Muscle layer of colon (tissue), 2 donors: Measurements from ENCODE around the gene ZBP1.

ENCODE experiments used
- H3K27ac ChIP-seq: one replicate; pipeline ENCODE4 v1.7.0; 2013; ENCODE audit warnings: low read depth, mild to moderate bottlenecking, low read length, moderate library complexity
- H3K27me3 ChIP-seq, 2 donors: one replicate each; pipeline ENCODE4 v1.7.0; 2013; ENCODE audit warnings: low read length in 2 of 2, mild to moderate bottlenecking in 2 of 2; ENCODE audit not compliant: insufficient read depth in 2 of 2, control insufficient read depth in 1 of 2
- H3K36me3 ChIP-seq: one replicate; pipeline ENCODE4 v1.7.0; 2013; ENCODE audit warnings: mild to moderate bottlenecking, low read length; ENCODE audit not compliant: insufficient read depth
- H3K4me1 ChIP-seq: one replicate; pipeline ENCODE4 v1.7.0; 2013; ENCODE audit warnings: mild to moderate bottlenecking, low read length; ENCODE audit not compliant: insufficient read depth
- H3K4me3 ChIP-seq, 2 donors: one replicate each; pipeline ENCODE4 v1.7.0; 2013; ENCODE audit warnings: low read length in 2 of 2, low read depth in 1 of 2, mild to moderate bottlenecking in 1 of 2, moderate library complexity in 1 of 2
- H3K9ac ChIP-seq: one replicate; pipeline ENCODE4 v1.7.0; 2013; ENCODE audit warnings: low read length
- H3K9me3 ChIP-seq: one replicate; pipeline ENCODE4 v1.7.0; 2013; ENCODE audit warnings: mild to moderate bottlenecking, low read length
- donor health status: abdominal sarcoma.
- donor health status: Adenocarcinoma of cecum.

The ZBP1 gene

DNA sequence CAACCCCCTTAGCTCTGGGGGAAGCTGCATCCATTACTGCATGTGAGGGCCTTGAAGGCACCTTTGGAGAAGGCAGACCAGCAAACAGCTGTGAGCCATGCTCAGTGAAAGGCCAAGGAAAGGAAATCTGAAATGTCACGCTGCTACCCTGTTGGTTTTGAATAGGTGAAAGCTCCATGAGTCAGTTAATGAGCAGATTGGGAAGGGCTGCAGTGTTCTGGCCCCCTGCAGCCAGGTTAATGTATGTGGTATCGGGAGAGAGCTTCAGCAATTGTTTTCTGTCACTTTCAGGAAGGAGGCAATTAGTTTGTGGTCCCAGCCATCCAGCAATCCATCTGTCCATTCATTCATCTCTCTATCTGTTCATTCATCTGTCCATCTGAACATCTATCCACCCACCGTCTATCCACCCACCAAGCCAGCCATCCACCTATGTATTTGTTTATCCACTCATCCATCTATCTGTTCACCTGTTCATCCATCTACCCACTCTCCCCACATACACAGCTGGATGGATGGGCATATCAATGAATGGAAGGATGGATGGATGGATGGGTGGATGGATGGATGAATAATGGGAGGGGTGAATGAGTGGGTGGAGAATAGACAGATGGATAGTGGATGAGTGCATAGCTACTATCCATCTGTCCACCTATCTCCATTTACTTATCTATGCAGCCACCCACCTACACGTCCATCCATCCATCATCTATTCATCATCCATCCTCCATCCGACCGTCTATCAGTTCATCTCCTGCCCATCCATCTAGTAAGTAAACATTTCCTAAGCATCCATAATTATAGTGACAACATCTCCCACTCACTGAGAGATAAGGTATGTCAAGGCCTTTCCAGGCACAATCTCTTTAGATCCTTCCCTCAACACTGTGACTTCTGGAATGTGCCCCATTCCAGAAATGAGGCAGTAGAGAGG is 43.3 kb downstream of the ZBP1 start:
- no peaks in the 10 kb centered on the region for H3K27me3 ChIP-seq
- peaks cover 25% of the 10 kb centered on the region for H3K4me1 ChIP-seq
- H3K9ac ChIP-seq, result no peak overlapping the region
- no peaks in the 10 kb centered on the region for H3K36me3 ChIP-seq
- H3K9me3 ChIP-seq, result no peaks in the 10 kb centered on the region
- no peak overlapping the region for H3K4me3 ChIP-seq
- no peak overlapping the region for H3K27ac ChIP-seq

DNA sequence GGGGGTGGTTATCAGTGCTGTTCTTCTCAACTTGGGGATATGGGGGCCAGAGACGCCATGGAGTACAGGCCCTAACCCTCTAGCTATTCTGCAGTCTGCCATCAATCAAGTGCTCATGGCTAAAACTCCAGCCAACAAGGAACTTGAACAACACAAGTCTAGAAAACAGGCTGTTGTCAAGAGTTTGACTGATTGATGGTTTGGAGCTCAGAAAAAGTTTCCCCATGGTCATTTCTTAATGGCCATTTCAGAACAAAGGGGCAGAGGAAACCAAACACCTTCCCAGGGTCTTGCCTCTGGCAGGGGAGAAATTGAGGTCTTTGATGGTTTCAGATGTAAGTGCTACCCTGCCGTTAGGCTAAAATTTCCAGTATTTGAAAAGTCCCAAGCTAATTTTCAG is 44.2 kb downstream of the ZBP1 start:
- H3K36me3 ChIP-seq, result no peaks in the 10 kb centered on the region
- H3K9me3 ChIP-seq, result no peaks in the 10 kb centered on the region
- H3K9ac ChIP-seq, result no peak overlapping the region
- no peak overlapping the region for H3K27ac ChIP-seq
- H3K27me3 ChIP-seq, result no peaks in the 10 kb centered on the region
- peaks cover 17% of the 10 kb centered on the region for H3K4me1 ChIP-seq
- H3K4me3 ChIP-seq, result no peak overlapping the region

DNA sequence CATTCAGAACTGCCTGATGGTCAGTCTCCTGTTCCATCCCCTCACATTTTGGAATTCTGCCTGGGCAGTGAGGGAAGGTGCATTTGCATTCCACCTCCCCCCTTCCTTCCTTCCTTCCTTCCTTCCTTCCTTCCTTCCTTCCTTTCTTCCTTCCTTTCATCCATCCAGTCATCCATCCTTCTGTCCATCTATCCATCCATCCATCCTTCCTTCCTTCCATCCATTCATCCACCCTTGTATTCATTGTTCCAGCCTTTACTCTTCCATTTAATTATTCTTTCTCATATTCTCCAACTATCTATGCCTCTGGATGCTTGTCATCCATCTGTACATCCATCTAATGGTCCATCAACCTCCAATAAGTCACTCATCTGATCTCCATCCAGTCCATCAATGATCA is 45.3 kb downstream of the ZBP1 start:
- Histone ChIP-seq H3K27me3 (peaks cover 0 to 6% of the 10 kb centered on the region in 2 donors), H3K27ac (no peak overlapping the region), H3K36me3 (no peaks in the 10 kb centered on the region), H3K9ac (no peak overlapping the region), H3K4me3 (no peak overlapping the region), H3K4me1 (peaks cover 6% of the 10 kb centered on the region), H3K9me3 (no peaks in the 10 kb centered on the region)

DNA sequence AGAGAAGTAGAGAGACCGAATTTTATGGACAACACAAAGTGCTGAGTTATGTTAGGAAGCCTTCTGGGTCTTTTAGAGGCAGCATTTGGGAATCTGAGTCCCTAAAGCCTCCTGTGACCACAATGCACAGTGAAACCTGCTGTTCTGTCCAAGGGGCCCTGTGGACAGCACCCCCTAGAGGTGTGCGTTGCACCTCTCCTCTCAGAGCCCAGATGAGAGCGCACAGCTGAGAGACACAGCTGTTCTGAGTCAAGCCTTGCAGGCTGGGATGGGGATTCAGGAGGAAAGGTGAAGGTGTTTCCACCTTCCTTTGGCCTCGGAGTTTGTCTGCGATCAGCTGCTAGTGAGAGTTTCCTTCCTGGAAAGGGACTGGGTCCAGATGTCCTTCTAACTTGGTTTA is 46.3 kb downstream of the ZBP1 start:
- H3K9ac ChIP-seq, result no peak overlapping the region
- H3K36me3 ChIP-seq, result no peaks in the 10 kb centered on the region
- H3K27ac ChIP-seq, result no peak overlapping the region
- H3K4me1 ChIP-seq, result no peaks in the 10 kb centered on the region
- no peaks in the 10 kb centered on the region for H3K9me3 ChIP-seq
- H3K4me3 ChIP-seq, result no peak overlapping the region
- H3K27me3 ChIP-seq, result peaks cover 0 to 7% of the 10 kb centered on the region in 2 donors

DNA sequence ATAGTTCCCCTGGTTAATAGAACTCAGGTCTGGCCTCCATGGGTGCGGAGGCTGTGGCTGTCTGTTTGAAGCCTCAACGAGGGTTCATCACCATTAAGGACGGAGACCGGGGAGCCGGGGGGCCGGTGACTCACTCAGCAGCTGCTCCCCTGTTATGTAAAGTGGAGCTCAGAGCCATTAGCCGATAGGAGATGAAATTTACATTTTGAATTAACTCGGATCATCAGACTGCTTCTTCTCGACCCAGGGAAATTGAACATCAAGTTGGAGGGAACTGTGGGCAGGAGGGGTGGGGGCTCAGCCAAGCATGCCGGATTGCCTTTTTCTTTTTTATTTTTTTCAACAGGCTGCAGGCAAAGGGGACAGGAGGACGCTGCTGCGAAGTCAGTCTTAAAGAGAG is 47.0 kb downstream of the ZBP1 start:
- Histone ChIP-seq H3K4me1 (no peaks in the 10 kb centered on the region), H3K36me3 (no peaks in the 10 kb centered on the region), H3K4me3 (no peak overlapping the region), H3K9me3 (no peaks in the 10 kb centered on the region), H3K9ac (no peak overlapping the region), H3K27ac (no peak overlapping the region), H3K27me3 (peaks cover 0 to 7% of the 10 kb centered on the region in 2 donors)

DNA sequence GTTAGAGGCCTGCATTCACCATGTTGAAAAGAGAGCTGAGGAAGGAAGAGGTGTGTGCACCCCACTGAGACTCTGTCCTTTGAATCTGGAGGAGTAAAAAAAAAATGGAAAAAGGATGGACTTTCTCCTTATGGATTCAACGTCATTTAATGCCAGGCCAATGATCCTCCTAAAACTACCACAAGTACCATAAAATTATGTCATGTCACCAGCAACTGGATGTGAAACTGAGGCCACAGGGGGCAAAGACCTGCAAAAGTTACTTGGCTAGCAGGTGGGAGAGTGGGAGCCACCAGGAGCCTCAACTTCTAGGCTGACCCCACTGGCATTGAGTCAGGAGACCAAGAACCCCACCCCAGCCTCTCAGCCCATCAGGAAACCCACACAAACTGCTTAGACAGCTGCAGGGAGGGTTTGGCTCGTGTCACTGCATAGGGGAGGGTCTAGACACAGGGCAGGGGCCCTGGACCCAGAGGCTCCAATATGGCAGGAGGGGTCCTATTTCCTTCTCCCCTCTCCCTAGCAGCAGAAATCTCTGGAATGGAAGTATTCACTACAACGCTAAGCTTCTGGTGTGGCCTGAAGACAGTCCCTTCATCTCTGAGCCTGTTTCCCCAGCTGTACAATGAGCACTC is 48.3 kb downstream of the ZBP1 start:
- Histone ChIP-seq H3K9me3 (no peaks in the 10 kb centered on the region), H3K27ac (no peak overlapping the region), H3K4me3 (no peak overlapping the region), H3K36me3 (no peaks in the 10 kb centered on the region), H3K27me3 (peaks cover 4 to 7% of the 10 kb centered on the region in 2 donors), H3K4me1 (no peaks in the 10 kb centered on the region), H3K9ac (no peak overlapping the region)

DNA sequence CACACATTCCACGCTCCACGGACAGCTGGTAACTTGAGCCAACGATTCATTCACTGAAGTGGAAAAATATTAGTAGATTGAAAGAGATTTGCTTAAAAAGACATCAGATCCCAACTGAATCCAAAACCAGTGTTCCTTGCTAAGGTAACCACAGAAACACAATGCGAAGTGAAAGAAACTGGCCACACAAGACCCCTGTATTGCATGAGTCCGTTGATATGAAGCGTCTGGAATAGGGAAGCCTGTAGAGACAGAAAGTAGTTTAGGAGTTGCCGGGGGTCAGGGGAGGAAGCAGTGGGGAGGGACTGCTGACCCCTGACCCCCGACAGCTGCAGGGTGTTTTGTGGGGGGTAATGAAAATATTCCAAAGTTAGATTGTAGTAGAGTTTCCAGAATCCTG is 49.3 kb downstream of the ZBP1 start:
- H3K9me3 ChIP-seq, result no peaks in the 10 kb centered on the region
- H3K27ac ChIP-seq, result no peak overlapping the region
- peaks cover 4 to 7% of the 10 kb centered on the region in 2 donors for H3K27me3 ChIP-seq
- H3K36me3 ChIP-seq, result no peaks in the 10 kb centered on the region
- no peak overlapping the region for H3K4me3 ChIP-seq
- H3K4me1 ChIP-seq, result no peaks in the 10 kb centered on the region
- H3K9ac ChIP-seq, result no peak overlapping the region

DNA sequence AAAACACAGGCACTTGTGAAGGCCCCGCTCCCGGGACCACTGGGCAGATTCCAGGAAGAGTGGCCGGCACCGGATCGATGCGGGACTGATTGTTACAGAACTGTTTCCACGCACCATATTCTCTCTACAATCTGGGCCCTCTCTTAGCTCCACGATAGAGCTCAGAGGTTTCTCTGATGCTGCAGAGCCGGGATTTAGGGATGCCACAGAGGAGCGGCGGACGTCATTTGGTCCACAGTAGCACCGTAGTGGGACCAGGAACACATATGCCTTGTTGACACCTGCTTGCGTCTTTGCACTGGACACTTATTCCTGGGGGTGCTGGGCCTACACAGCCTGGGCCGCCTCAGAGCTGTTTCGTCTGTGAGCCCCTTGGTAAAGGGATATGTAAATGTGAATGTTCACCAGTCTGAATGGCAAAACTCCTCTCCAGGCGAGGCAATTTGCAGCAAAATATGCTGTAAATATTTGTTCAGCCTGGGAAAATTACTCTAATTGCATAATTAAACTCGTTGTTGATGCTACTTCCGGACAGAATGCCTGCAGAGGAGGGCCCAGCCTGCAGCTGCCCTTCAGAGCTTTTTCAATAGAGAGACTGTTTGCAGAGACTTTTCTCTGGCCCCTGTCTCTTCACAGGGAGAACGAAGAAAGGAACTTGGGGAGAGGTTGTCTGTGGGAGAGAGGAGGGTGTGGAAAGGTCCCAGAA is 49.9 kb downstream of the ZBP1 start:
- Histone ChIP-seq H3K27ac (no peak overlapping the region), H3K27me3 (peaks cover 4 to 7% of the 10 kb centered on the region in 2 donors), H3K4me1 (no peaks in the 10 kb centered on the region), H3K9me3 (no peaks in the 10 kb centered on the region), H3K4me3 (no peak overlapping the region), H3K36me3 (no peaks in the 10 kb centered on the region), H3K9ac (no peak overlapping the region)

DNA sequence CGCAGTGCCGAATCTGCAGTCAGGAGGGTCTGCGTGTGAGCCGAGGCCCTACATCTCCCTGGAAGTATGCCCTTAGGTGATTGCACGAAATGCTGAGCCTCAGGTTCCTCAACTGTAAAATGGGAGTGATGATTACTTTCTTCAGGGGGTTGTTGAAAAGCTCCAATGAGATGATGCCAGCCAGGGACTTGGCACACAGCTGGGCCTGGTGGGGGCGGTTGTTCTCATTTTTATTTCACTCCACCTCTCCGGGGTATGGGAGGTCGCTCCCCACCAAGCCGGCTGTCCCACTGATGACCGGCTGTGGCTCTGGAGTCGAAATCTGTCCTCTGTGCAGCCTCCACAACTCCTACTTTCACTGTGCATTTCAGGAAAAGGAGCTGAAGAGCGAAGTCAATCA is 51.3 kb downstream of the ZBP1 start:
- Histone ChIP-seq H3K27ac (no peak overlapping the region), H3K4me1 (no peaks in the 10 kb centered on the region), H3K9ac (no peak overlapping the region), H3K36me3 (no peaks in the 10 kb centered on the region), H3K4me3 (no peak overlapping the region), H3K9me3 (no peaks in the 10 kb centered on the region), H3K27me3 (peaks cover 4 to 7% of the 10 kb centered on the region in 2 donors)

DNA sequence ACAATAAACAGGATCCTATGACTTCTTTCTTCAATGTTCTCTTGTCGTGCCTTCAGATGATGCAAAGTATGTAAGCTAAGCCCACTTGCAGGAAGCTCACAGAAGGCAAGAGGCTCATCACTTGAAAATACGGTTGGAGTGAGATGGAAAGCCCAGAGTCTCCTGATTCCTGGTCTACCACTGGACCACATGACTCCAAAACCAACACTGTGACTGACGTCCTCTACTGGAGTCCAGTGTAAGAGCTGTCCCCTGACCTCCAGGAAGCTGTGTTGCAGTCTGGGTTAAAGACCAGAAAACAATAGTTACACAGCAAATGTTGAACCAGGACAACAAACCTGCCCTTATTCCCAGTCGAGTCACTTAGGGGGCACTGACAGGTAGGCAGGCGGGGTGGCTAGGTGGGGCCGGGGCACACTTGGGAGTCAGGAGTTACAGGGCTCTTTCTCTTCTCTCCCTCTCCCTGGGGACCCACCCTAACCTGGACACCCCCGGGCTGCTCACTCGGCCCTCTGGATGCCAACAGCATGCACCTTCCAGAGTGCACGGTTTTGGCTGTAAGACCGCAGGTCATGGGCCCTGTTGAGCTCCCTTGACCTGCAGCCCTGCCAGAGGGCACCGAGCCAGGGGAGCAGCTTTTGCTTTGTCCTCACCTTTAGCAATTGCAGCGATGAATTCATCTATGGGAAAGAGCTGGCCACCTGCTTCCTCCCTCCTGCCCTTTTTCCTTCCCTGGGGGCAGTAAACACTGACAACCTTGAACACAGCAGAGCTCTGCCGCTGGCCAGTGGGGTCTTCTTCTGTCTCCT is 51.9 kb downstream of the ZBP1 start:
- Histone ChIP-seq H3K27ac (no peak overlapping the region), H3K4me1 (no peaks in the 10 kb centered on the region), H3K9me3 (no peaks in the 10 kb centered on the region), H3K9ac (no peak overlapping the region), H3K4me3 (no peak overlapping the region), H3K36me3 (no peaks in the 10 kb centered on the region), H3K27me3 (peaks cover 4 to 7% of the 10 kb centered on the region in 2 donors)
